Small intestine (tissue), 7 donors: ENCODE results near the gene TEX19. TPM values are rescaled to one million over a fixed set of nuclear protein-coding genes. Genes with fewer than 3 reads are reported as not detected.

Experiments
- DNase-seq, 2 donors: peaks; one replicate each; pipeline versions ENCODE4 v3.0.0 to v3.0.0-alpha.2; 2013
- FAIRE-seq: peaks from 2 replicates; lab custom pipeline; 2012; peaks lifted over from hg19 to GRCh38; lab: Jason Lieb, UNC
- H3K27ac ChIP-seq, 3 donors: one replicate each; pipeline ENCODE4 v1.5.1; 2013; ENCODE audit warnings: low read length in 2 of 3, mild to moderate bottlenecking in 2 of 3, control low read depth in 1 of 3, inconsistent platforms in 1 of 3, low read depth in 1 of 3, moderate library complexity in 1 of 3
- H3K27me3 ChIP-seq, 3 donors: one replicate each; pipeline ENCODE4 v1.6.1; 2013; ENCODE audit warnings: low read length in 3 of 3, inconsistent platforms in 1 of 3; ENCODE audit not compliant: control insufficient read depth in 3 of 3, insufficient read depth in 3 of 3
- H3K36me3 ChIP-seq, 3 donors: one replicate each; pipeline ENCODE4 v1.6.1; 2013; ENCODE audit warnings: low read length in 3 of 3, inconsistent platforms in 1 of 3, low read depth in 1 of 3, mild to moderate bottlenecking in 1 of 3, moderate library complexity in 1 of 3; ENCODE audit not compliant: control insufficient read depth in 3 of 3, insufficient read depth in 2 of 3
- H3K4me1 ChIP-seq, 3 donors: one replicate each; pipeline ENCODE4 v1.6.1; 2013; ENCODE audit warnings: low read length in 2 of 3, inconsistent platforms in 1 of 3, low read depth in 1 of 3, mild to moderate bottlenecking in 1 of 3, moderate library complexity in 1 of 3; ENCODE audit not compliant: control insufficient read depth in 3 of 3, insufficient read depth in 2 of 3
- H3K4me3 ChIP-seq, 3 donors: one replicate each; pipeline ENCODE4 v1.5.1; 2013; ENCODE audit warnings: low read length in 3 of 3, control low read depth in 1 of 3, inconsistent platforms in 1 of 3, low read depth in 1 of 3, mild to moderate bottlenecking in 1 of 3, moderate library complexity in 1 of 3
- H3K9me3 ChIP-seq, 2 donors: one replicate each; pipeline ENCODE4 v1.6.1; 2013; ENCODE audit warnings: low read depth in 1 of 2, low read length in 1 of 2; ENCODE audit not compliant: control insufficient read depth in 2 of 2, insufficient read depth in 1 of 2
- WGBS, 3 donors: extraction: QIAGEN DNeasy Blood & Tissue Kit; methylation state at CpG; one replicate each; pipeline ENCODE4 v1.1.7; 2013; 5-methylcytosine and 5-hydroxymethylcytosine counted together
- polyA plus RNA-seq, 4 donors: library from polyadenylated mRNA; stranded (reverse) in 3 of 4; unstranded in 1 of 4; fragments of 200-250 nt in 3 of 4; fragments of 120-200 nt in 1 of 4; gene quantifications; one replicate each; pipeline versions ENCODE4 v1.2.1 to v1.2.3, GENCODE V29; 2013
- donor health status: healthy with polysubstance abuse.
- donor health status: control.
- donor health status: control.
- donor health status: Bipolar disorder and iron deficiency.
- donor health status: healthy.

Gene TEX19
- polyA plus RNA-seq, 4 donors: 0.07 TPM; not detected in 3

- 57 to 68% (median 64%) methylated on average over 27 to 32 of the region's 32 CpGs for WGBS, 3 donors
- FAIRE-seq: no peak
- peaks cover 0 to 3% (median 0%) of the 10 kb centered on the region in 3 donors for H3K27me3 ChIP-seq
These were observed 44.1 kb upstream of the TEX19 start for GRCh38 chr17:82314727-82315605.

GRCh38 chr17:82315703-82316358 lies 43.2 kb upstream of the TEX19 start:
- Histone ChIP-seq H3K27me3 (peaks cover 0 to 3% (median 0%) of the 10 kb centered on the region in 3 donors), H3K27ac (peak overlapping the region in 2 of 3 donors; percentile 12 to 26)

More at GRCh38 chr17:82314727-82315605, 44.1 kb upstream of the TEX19 start:
- Histone ChIP-seq H3K9me3 (peaks cover 0 to 3% of the 10 kb centered on the region in 2 donors), H3K4me3 (peak overlapping the region in 1 of 3 donors; percentile 51), H3K36me3 (peaks cover 0 to 3% (median 0%) of the 10 kb centered on the region in 3 donors), H3K27ac (no peak overlapping the region), H3K4me1 (peaks cover 0 to 33% (median 4%) of the 10 kb centered on the region in 3 donors)
- no peak for DNase-seq

GRCh38 chr17:82316651-82317393 lies 42.2 kb upstream of the TEX19 start:
- no peak for DNase-seq
- peak overlapping the region in 2 of 3 donors; percentile 27 to 66 for H3K27ac ChIP-seq

More at GRCh38 chr17:82315703-82316358, 43.2 kb upstream of the TEX19 start:
- FAIRE-seq (no peak), DNase-seq (peak in 1 of 2 donors; percentile 39)
- Histone ChIP-seq H3K9me3 (peaks cover 0 to 3% of the 10 kb centered on the region in 2 donors), H3K4me1 (peaks cover 0 to 32% (median 0%) of the 10 kb centered on the region in 3 donors), H3K36me3 (peaks cover 0 to 2% (median 0%) of the 10 kb centered on the region in 3 donors), H3K4me3 (peak overlapping the region in 2 of 3 donors; percentile 8 to 51)
- WGBS, 3 donors: 7 to 18% (median 13%) methylated on average over 32 to 36 of the region's 36 CpGs

GRCh38 chr17:82317394-82318168 lies 41.5 kb upstream of the TEX19 start, which contains the start of gene CD7:
Gene CD7, minus strand, starts transcription at chr17:82317608. Its CDS starts 113 bp downstream, at chr17:82317495.
- H3K4me1 ChIP-seq: peaks cover 0 to 33% (median 0%) of the 10 kb centered on the region in 3 donors
- FAIRE-seq: no peak
- peaks cover 0 to 3% of the 10 kb centered on the region in 2 donors for H3K9me3 ChIP-seq
- peaks cover 0 to 7% (median 0%) of the 10 kb centered on the region in 3 donors for H3K36me3 ChIP-seq
- peak in 1 of 2 donors; percentile 51 for DNase-seq
- H3K27me3 ChIP-seq: peaks cover 0 to 3% (median 0%) of the 10 kb centered on the region in 3 donors
- peak within 1 kb of the TSS; percentile 1 to 51 (median 27) for H3K4me3 ChIP-seq
- peak within 1 kb of the TSS in 2 of 3 donors; percentile 27 to 66 for H3K27ac ChIP-seq
- 70 to 79% (median 75%) methylated on average over 25 to 26 of the region's 26 CpGs for WGBS, 3 donors

More at GRCh38 chr17:82316651-82317393, 42.2 kb upstream of the TEX19 start:
- 59 to 70% (median 67%) methylated on average over 26 to 29 of the region's 29 CpGs for WGBS, 3 donors
- H3K36me3 ChIP-seq: peaks cover 0 to 3% (median 0%) of the 10 kb centered on the region in 3 donors
- peaks cover 0 to 3% of the 10 kb centered on the region in 2 donors for H3K9me3 ChIP-seq
- peaks cover 0 to 3% (median 0%) of the 10 kb centered on the region in 3 donors for H3K27me3 ChIP-seq
- peaks cover 0 to 33% (median 0%) of the 10 kb centered on the region in 3 donors for H3K4me1 ChIP-seq
- no peak for FAIRE-seq
- peak overlapping the region; percentile 1 to 51 (median 27) for H3K4me3 ChIP-seq

GRCh38 chr17:82318169-82318498 lies 40.9 kb upstream of the TEX19 start:
- DNase-seq: no peak
- WGBS, 3 donors: 95 to 97% (median 96%) methylated on average over 18 to 20 of the region's 20 CpGs
- Histone ChIP-seq H3K4me1 (peaks cover 0 to 33% (median 0%) of the 10 kb centered on the region in 3 donors), H3K27ac (no peak overlapping the region), H3K36me3 (peaks cover 0 to 7% (median 0%) of the 10 kb centered on the region in 3 donors), H3K9me3 (peaks cover 0 to 3% of the 10 kb centered on the region in 2 donors), H3K4me3 (no peak overlapping the region), H3K27me3 (peaks cover 0 to 3% (median 0%) of the 10 kb centered on the region in 3 donors)
- FAIRE-seq: no peak

GRCh38 chr17:82318772-82319606 lies 40.1 kb upstream of the TEX19 start:
- Histone ChIP-seq H3K4me1 (peaks cover 0 to 33% (median 0%) of the 10 kb centered on the region in 3 donors), H3K9me3 (peaks cover 0 to 3% of the 10 kb centered on the region in 2 donors), H3K36me3 (peaks cover 0 to 7% (median 0%) of the 10 kb centered on the region in 3 donors), H3K4me3 (no peak overlapping the region), H3K27ac (no peak overlapping the region), H3K27me3 (peaks cover 0 to 3% (median 0%) of the 10 kb centered on the region in 3 donors)
- FAIRE-seq (no peak), DNase-seq (no peak)
- WGBS, 3 donors: 96 to 97% (median 96%) methylated on average over 76 of the region's 76 CpGs
